Mammary epithelial cell (primary cell): Measurements from ENCODE around the gene CUX1.

Source experiments
- CTCF ChIP-seq, 2 donors: IDR thresholded peaks in 1 of 2; conservative IDR thresholded peaks in 1 of 2; 2 replicates each; pipeline ENCODE4 v1.5.1; 2011 to 2012; ENCODE audit warnings: inconsistent platforms in 2 of 2, low read length in 2 of 2, mild to moderate bottlenecking in 2 of 2, control low read depth in 1 of 2, low read depth in 1 of 2; ENCODE audit not compliant: insufficient read depth in 1 of 2; ENCODE audit errors: extremely low read depth in 1 of 2
- EZH2 ChIP-seq: IDR thresholded peaks from 2 replicates; pipeline ENCODE4 v1.6.1; 2012; ENCODE audit warnings: low read length, inconsistent platforms, borderline replicate concordance

GRCh38 chr7:101879565-101879964 is 62.1 kb downstream of the CUX1 start:
- no peak for TF ChIP-seq CTCF (conservative IDR thresholded peaks at IDR 0.05 in 1 of 2, IDR thresholded peaks at IDR 0.05 in 1 of 2; ENCODE audit: extremely low read depth in 1 of 2, insufficient read depth in 1 of 2, low read depth in 1 of 2, low read length in 2 of 2)
- no peak for TF ChIP-seq EZH2
